Measurements from ENCODE around the gene MAGOH.

MAGOH gene

DNA sequence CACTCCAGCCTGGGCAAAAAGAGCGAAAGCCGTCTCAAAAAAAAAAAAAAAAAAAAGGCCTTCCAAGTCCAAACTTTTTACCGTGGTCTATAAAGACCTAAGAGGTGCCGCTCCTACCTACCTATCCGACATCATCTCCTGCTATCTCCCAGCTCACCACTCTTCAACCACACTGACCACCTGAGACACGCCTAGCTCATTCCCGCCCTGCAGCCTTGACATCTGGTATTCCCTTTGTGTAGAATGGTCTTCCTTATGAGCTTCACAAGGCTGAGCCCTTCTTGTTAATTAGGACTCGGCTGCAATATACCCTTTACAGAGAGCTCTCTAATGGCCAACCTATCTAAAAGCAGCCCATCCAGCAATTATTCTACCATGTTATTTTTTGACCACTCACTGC, 680 bp downstream of the MAGOH start:
- no peak for ATAC-seq
- TF ChIP-seq ZNF8 (CRISPR knock-in tag; IDR thresholded peaks at IDR 0.05): no peak
- TF ChIP-seq ARNTL (CRISPR knock-in tag; IDR thresholded peaks at IDR 0.05; ENCODE audit: borderline replicate concordance, low read depth): no peak
- TF ChIP-seq ZNF565 (CRISPR knock-in tag; conservative IDR thresholded peaks at IDR 0.05; ENCODE audit: low read depth): no peak
- TF ChIP-seq TOX (CRISPR knock-in tag; IDR thresholded peaks at IDR 0.05; ENCODE audit: borderline replicate concordance): no peak
- TF ChIP-seq SNAI2 (CRISPR knock-in tag; IDR thresholded peaks at IDR 0.05): no peak
- TF ChIP-seq ZFP30 (CRISPR knock-in tag; IDR thresholded peaks at IDR 0.05): no peak
- TF ChIP-seq PPARA (CRISPR knock-in tag; IDR thresholded peaks at IDR 0.05; ENCODE audit: borderline replicate concordance): no peak
- TF ChIP-seq ZNF70 (CRISPR knock-in tag; IDR thresholded peaks at IDR 0.05): no peak
- no peak for TF ChIP-seq ZFP3 (CRISPR knock-in tag; IDR thresholded peaks at IDR 0.05)

- ATAC-seq: no peak
- no peak for TF ChIP-seq ESRRG (CRISPR knock-in tag; IDR thresholded peaks at IDR 0.05)
- TF ChIP-seq ZNF565 (CRISPR knock-in tag; conservative IDR thresholded peaks at IDR 0.05; ENCODE audit: low read depth): no peak
- no peak for TF ChIP-seq ZC3H10 (CRISPR knock-in tag; IDR thresholded peaks at IDR 0.05)
- TF ChIP-seq ARNTL (CRISPR knock-in tag; IDR thresholded peaks at IDR 0.05; ENCODE audit: borderline replicate concordance, low read depth): no peak
- no peak for TF ChIP-seq ZNF70 (CRISPR knock-in tag; IDR thresholded peaks at IDR 0.05)
- TF ChIP-seq TCF4 (CRISPR knock-in tag; IDR thresholded peaks at IDR 0.05; ENCODE audit: borderline replicate concordance): no peak
- TF ChIP-seq ZFP3 (CRISPR knock-in tag; IDR thresholded peaks at IDR 0.05): no peak
- no peak for TF ChIP-seq CSRNP3 (CRISPR knock-in tag; IDR thresholded peaks at IDR 0.05)
- TF ChIP-seq PPARA (CRISPR knock-in tag; IDR thresholded peaks at IDR 0.05; ENCODE audit: borderline replicate concordance): no peak
- TF ChIP-seq ISL1 (CRISPR knock-in tag; IDR thresholded peaks at IDR 0.05): no peak
- TF ChIP-seq CSDC2 (CRISPR knock-in tag; IDR thresholded peaks at IDR 0.05): no peak
- TF ChIP-seq ZNF8 (CRISPR knock-in tag; IDR thresholded peaks at IDR 0.05): no peak
- no peak for TF ChIP-seq SNAI2 (CRISPR knock-in tag; IDR thresholded peaks at IDR 0.05)
Observed at GRCh38 chr1:53220962-53221286, 17.4 kb downstream of the MAGOH start.

GRCh38 chr1:53220171-53220961, 18.0 kb downstream of the MAGOH start, which contains the start of gene CZIB:
CZIB (minus strand) TSS chr1:53220634; CDS start chr1:53220575, 59 bp downstream.
- TF ChIP-seq, protein P1, sequence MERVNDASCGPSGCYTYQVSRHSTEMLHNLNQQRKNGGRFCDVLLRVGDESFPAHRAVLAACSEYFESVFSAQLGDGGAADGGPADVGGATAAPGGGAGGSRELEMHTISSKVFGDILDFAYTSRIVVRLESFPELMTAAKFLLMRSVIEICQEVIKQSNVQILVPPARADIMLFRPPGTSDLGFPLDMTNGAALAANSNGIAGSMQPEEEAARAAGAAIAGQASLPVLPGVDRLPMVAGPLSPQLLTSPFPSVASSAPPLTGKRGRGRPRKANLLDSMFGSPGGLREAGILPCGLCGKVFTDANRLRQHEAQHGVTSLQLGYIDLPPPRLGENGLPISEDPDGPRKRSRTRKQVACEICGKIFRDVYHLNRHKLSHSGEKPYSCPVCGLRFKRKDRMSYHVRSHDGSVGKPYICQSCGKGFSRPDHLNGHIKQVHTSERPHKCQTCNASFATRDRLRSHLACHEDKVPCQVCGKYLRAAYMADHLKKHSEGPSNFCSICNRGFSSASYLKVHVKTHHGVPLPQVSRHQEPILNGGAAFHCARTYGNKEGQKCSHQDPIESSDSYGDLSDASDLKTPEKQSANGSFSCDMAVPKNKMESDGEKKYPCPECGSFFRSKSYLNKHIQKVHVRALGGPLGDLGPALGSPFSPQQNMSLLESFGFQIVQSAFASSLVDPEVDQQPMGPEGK (CRISPR knock-in tag; IDR thresholded peaks at IDR 0.05; ENCODE audit: borderline replicate concordance): peak; percentile 80; the same call in 1 of the 2 replicates
- TF ChIP-seq SNAI2 (CRISPR knock-in tag; IDR thresholded peaks at IDR 0.05) (no peak), OSR1 (CRISPR knock-in tag; IDR thresholded peaks at IDR 0.05) (no peak), GLIS3 (CRISPR knock-in tag; IDR thresholded peaks at IDR 0.05) (peak; percentile 35; the same call in 1 of the 2 replicates), ZC3H10 (CRISPR knock-in tag; IDR thresholded peaks at IDR 0.05) (0 out of 2 replicates have a peak, but pooled peaks have one; percentile 16), ARNTL (CRISPR knock-in tag; IDR thresholded peaks at IDR 0.05; ENCODE audit: borderline replicate concordance, low read depth) (no peak), RARB (CRISPR knock-in tag; IDR thresholded peaks at IDR 0.05) (no peak), ZFP3 (CRISPR knock-in tag; IDR thresholded peaks at IDR 0.05) (no peak), ZFP30 (CRISPR knock-in tag; IDR thresholded peaks at IDR 0.05) (no peak), ESRRG (CRISPR knock-in tag; IDR thresholded peaks at IDR 0.05) (no peak)
- TF ChIP-seq, protein P2, sequence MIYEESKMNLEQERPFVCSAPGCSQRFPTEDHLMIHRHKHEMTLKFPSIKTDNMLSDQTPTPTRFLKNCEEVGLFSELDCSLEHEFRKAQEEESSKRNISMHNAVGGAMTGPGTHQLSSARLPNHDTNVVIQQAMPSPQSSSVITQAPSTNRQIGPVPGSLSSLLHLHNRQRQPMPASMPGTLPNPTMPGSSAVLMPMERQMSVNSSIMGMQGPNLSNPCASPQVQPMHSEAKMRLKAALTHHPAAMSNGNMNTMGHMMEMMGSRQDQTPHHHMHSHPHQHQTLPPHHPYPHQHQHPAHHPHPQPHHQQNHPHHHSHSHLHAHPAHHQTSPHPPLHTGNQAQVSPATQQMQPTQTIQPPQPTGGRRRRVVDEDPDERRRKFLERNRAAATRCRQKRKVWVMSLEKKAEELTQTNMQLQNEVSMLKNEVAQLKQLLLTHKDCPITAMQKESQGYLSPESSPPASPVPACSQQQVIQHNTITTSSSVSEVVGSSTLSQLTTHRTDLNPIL (CRISPR knock-in tag; IDR thresholded peaks at IDR 0.05; ENCODE audit: low read depth): no peak
- ATAC-seq: peak; percentile 95

DNA sequence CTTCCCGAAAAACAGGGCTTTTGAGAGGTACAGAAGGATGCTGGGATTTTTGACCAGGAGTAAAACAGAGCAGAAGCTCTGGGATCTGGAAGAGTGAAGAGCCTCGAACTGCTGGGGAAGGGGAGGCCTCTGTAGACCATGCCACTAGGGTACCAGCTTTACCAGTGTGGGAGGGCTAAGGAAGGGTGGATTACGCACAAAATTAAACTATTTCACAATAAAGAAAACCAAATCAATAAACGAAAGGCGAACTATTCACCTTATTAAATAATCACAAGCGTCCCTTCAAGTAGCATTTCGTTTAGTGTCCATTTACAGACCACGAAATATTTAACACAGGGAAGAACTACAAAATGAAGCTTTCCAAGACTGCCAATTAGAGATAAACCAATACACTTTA, 18.6 kb downstream of the MAGOH start:
- peak; percentile 12; the same call in 2 of the 3 replicates for ATAC-seq
- TF ChIP-seq CSDC2 (CRISPR knock-in tag; IDR thresholded peaks at IDR 0.05) (no peak), OSR1 (CRISPR knock-in tag; IDR thresholded peaks at IDR 0.05) (no peak), PPARA (CRISPR knock-in tag; IDR thresholded peaks at IDR 0.05; ENCODE audit: borderline replicate concordance) (no peak), ZFP30 (CRISPR knock-in tag; IDR thresholded peaks at IDR 0.05) (no peak), ZNF70 (CRISPR knock-in tag; IDR thresholded peaks at IDR 0.05) (no peak), TCF4 (CRISPR knock-in tag; IDR thresholded peaks at IDR 0.05; ENCODE audit: borderline replicate concordance) (no peak), GLIS3 (CRISPR knock-in tag; IDR thresholded peaks at IDR 0.05) (no peak), ESRRG (CRISPR knock-in tag; IDR thresholded peaks at IDR 0.05) (no peak), ZNF8 (CRISPR knock-in tag; IDR thresholded peaks at IDR 0.05) (no peak), POU6F1 (CRISPR knock-in tag; IDR thresholded peaks at IDR 0.05; ENCODE audit: borderline replicate concordance, low read depth) (no peak), SNAI2 (CRISPR knock-in tag; IDR thresholded peaks at IDR 0.05) (no peak), ARNTL (CRISPR knock-in tag; IDR thresholded peaks at IDR 0.05; ENCODE audit: borderline replicate concordance, low read depth) (no peak), TOX (CRISPR knock-in tag; IDR thresholded peaks at IDR 0.05; ENCODE audit: borderline replicate concordance) (no peak), RARB (CRISPR knock-in tag; IDR thresholded peaks at IDR 0.05) (no peak)
- TF ChIP-seq, protein P3, sequence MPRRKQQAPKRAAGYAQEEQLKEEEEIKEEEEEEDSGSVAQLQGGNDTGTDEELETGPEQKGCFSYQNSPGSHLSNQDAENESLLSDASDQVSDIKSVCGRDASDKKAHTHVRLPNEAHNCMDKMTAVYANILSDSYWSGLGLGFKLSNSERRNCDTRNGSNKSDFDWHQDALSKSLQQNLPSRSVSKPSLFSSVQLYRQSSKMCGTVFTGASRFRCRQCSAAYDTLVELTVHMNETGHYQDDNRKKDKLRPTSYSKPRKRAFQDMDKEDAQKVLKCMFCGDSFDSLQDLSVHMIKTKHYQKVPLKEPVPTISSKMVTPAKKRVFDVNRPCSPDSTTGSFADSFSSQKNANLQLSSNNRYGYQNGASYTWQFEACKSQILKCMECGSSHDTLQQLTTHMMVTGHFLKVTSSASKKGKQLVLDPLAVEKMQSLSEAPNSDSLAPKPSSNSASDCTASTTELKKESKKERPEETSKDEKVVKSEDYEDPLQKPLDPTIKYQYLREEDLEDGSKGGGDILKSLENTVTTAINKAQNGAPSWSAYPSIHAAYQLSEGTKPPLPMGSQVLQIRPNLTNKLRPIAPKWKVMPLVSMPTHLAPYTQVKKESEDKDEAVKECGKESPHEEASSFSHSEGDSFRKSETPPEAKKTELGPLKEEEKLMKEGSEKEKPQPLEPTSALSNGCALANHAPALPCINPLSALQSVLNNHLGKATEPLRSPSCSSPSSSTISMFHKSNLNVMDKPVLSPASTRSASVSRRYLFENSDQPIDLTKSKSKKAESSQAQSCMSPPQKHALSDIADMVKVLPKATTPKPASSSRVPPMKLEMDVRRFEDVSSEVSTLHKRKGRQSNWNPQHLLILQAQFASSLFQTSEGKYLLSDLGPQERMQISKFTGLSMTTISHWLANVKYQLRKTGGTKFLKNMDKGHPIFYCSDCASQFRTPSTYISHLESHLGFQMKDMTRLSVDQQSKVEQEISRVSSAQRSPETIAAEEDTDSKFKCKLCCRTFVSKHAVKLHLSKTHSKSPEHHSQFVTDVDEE (CRISPR knock-in tag; IDR thresholded peaks at IDR 0.05): no peak
